UCSD-AML1 (cell line): Measurements from ENCODE around the gene MRPS34.
"Not testable (repeated sequence)": the region's sequence is repeated elsewhere in the genome, so short reads cannot be mapped to it uniquely, and the experiment has no call there.

Source experiments
- DNase-seq: peaks from one replicate; lab custom pipeline; 2025; ENCODE audit not compliant: unreplicated experiment; lab: John Stamatoyannopoulos, UW

Gene MRPS34

DNA sequence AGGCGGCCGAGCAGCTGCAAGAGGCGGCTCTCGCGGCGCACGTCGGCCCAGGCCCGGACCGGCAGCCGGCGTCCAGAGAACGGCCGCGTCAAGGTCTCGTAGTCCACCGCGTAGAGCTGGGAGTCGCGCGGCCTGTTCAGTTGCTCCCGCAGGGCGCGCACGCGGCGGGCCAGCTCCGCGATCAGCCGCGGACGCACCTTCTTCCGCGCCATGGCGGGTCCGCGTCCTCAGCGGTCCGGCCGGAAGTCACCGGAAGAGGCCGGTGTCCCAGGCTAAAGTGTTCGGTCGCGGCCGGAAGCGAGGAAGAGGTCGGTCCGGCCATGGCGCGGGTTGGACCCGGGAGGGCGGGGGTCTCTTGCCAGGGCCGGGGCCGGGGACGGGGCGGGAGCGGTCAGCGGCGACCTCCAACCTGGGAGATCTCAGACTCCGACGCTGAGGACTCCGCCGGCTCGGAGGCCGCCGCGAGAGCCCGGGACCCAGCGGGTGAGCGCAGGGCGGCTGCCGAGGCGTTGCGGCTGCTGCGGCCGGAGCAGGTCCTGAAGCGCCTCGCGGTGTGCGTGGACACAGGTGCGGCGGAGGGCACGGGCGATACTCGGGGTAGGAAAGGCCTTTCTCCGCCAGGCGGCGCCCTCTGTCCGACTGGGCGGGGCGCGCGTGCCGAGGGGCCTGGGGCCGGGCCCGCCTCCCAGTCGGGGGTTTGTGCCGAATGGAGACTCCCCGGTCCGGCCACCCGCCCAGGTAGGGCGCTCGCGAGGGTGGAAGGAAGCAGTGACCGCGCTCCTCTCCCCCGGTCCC lies at the start of gene MRPS34:
Gene MRPS34 (minus strand): TSS at position 227 of the 795 bp plus-strand sequence. CDS start 15 bp downstream, at position 212.
- peak; percentile 85 for DNase-seq

DNA sequence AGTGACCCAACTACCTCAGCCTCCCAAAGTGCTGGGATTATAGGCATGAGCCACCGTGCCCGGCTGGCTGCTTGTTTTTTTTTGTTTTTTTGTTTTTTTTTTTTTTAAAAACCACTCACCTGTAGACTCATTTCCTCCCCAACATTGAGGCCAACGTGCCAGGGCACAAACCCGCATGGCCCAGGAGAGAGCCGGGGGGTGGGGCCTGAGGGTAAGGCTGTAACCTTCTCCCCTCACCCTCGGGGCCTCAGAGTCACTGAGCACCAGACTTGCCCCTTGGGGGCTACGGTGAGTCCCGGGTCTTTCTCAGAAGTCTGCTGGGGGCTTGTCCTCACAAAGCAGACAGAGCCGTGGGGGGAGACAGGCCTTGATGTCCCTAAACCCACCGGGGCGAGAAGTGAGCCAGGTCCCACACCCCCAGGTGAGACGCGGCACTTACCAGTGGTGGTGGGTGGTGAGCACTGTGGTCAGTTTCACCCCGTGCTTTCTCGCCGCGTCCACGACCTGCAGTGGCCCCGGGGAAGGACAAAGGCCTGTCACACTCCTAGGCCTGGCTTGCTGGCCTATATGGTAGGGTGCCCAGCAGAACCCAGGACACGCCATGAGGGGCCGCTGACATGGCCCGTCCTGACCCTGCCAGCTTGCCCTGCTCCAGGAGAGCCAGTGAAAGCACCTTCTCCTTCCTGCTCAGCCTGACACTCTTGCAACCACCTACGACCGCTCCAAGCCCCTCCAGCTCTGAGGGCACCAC lies 49.1 kb upstream of the MRPS34 start:
- DNase-seq = no peak

DNA sequence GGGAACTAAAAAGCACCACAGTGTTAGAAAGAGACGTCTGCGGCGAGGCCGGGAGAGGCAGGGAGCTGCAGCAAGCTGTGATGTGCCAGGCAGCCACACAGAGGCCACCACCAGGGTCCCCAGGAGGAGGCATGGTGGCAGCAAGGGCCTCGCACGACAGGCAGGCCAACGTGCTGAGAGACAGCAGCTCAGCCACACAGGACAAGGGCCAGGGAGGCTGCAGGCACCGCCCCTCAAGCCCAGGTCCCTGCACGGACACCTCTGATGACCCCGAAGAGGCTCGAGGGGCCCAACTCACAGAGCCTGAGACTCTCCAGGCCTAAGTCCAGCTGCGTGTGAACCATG lies 48.0 kb upstream of the MRPS34 start:
- DNase-seq = no peak

DNA sequence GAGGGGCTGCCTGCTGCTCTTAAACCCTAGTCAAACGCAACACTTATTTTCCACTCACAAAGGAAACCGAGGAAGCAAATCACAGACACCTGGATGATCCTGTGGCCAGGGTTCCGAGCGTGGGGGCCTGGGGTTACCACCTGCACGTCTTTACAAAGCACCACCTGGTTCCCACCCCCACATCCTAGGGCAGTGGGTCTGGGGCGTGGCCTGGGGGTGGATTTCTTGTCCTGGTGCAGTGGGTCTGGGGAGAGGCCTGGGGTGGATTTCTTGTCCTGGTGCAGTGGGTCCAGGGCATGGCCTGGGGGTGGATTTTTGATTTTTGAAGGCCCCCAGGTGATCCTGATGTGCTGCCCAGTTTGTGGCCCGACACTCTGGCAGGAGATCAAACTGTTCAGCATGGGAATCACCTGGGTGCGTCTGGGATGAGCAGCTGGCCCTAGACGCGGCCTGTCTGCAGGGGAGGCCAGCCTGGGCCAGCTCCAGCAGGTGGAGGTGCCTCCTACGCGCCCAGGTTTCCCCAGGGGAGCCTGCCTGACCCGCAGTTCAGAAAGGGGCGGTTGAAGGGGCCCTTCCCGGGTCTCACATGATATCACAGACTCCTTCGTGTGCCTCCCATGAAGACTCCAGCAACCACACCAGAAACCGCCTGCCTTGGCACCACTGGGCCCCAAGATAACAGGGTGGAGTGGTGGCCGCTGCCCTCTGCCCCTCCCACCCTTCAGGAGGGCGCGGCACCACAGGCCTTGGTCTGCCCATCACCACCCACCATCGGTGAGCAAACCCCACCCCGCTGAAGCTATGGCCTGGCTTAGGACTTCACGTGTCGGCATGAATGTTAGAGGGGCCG lies 47.4 kb upstream of the MRPS34 start:
- DNase-seq = no peak

DNA sequence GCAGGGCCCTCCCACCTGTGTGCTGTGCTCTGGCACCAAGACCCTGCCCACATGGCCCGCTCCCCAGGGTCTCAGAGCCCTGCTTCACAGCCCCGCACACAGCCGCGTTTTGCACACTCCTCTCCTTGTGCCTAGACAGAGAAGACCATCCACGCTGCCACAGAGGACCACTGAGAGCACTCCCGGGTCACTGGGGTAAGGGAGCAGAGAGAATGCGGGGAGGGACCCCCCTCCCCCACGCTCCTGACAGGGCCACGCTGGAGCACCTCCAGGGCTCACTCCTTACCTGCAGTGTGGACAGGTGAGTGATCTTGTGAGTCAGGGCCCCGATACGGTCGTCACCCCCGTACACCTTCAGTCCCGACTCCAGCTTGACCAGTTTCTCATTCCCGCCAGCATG lies 46.7 kb upstream of the MRPS34 start:
- DNase-seq = no peak

DNA sequence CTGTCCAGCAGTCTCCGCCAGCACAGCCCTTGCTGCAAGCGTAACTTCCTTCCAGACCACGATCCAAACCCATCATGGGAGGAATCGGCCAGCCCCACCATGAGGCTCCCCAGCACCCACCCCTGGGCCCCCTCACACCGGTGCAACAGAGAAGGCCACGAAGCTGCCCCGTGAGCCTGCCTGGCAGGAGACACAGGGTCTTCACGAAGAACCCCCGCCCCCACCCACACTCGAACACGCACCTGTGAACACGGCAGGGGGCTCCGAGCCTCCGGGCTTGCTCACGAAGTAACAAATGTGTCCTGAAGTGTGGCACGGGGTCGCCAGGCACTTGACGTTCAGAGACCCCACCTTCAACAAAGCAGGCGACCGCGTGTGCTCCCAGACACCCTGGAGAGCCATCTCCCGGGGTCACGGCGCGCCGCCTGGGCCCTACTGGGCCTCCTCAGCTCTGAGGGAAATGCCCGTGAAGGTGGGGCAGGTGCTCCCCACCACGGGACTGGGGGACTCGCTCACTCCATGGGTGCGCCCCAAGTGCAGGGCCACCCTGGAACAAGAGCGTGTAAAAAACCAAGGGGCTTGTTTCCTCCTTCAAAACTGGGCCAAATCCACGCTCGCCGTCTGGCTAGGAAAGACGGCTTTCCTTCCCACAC lies 46.1 kb upstream of the MRPS34 start:
- no peak for DNase-seq

DNA sequence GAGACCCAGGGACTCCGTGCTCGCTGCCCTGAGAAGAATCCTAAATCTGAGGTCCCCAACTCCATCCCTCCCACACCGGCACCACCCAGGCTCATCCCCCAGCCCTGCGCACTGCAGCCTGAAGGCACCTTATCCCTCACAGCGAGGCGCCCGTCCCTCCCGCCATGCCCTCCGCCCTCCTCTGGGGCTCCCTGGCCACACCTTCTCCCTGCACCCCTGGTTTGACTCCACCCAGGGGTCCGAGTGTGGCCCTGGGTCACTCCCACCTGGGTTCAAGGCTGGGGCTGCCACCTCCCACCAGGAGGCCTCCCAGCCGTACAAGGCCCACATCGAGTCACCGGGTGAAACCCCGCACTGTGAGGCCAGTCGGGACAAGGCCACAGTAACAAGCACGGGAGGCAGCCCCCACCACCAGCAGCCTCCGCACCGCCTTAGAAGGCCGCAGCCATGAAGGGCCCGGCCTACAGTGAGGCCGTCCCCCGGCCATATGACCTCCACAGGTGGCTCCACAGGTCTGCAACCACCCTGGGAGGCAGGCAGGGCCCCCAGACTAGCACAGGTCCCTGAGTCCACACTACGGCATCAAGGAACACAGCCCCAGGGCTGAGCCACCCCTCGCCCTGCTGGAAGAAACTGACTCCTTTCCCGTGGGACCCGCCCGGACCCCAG lies 45.4 kb upstream of the MRPS34 start:
- DNase-seq = no peak

DNA sequence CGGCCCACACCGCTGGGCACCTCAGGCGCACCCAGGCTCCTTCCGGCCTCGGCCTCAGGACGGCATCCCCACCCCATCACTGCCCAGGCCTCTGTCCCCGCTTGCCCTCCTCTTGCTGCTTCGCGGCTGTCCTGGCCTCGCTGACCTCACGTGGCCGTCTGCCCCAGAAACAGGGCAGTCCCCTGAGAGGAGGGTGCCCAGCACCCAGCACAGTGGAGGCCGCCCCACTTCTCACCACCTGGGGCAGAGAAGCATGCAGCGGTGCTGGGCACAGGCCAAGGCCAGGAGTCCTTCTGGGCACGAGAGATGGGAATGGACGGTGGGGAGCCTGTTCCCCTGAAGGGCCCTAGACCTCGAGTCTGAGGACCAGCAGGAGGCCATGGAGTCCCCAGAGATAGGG lies 44.8 kb upstream of the MRPS34 start:
- DNase-seq = no peak

DNA sequence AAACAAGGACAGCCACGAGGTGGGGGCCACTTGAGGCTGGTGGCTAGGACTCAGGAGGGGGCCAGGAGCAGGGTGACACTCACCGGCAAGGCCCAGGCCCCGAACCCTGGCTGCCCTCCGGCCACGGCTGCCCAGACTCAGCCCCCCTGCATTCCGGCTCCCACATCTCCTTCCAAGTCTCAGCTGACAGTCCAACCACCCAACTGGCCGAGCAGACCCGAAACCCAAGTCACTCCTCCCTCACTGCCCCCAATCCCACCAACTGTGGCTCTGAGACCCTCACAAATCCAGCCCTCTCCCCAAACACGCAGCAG lies 44.3 kb upstream of the MRPS34 start:
- DNase-seq = no peak

DNA sequence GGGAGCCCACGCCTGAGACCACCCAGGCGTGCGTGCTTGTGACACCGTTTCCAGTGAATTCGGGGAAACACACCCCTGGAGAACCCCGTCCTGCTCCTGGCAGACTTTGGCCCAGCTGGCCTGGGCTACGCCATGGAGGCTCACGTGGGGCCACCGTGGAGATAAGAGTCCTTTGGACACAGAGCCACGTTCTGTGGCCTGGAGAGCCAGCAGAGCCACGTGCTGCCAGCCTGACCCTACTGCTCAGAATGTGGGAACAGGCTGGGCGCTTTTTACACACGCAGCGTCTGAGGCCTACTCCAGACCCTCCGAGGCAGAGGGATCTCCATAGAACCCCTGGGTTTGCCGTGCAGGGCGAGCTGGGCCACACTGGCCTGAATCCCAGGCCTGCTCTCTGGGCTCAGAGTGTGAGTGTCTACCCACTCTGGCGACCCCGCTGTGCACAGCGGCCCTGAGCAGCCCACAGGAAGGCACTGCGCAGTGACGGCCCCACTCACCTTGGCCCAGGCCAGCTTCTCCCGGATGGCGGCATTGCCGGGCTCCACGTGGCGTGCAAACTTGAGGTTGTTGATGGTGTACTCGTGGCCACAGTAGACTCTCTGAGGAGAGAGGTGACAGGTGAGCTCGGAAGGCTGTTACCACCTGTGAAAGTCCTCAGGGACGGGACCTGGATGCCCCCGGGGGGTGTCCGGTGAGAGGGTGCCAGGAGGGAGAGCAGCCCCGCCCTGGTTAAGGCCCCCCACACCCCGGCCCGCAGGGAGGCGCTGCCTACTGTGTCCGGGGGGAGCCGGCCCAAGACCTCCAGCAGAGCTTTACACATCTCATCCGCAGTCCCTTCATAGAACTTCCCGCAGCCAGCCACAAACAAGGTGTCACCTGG lies 43.7 kb upstream of the MRPS34 start:
- DNase-seq = no peak

DNA sequence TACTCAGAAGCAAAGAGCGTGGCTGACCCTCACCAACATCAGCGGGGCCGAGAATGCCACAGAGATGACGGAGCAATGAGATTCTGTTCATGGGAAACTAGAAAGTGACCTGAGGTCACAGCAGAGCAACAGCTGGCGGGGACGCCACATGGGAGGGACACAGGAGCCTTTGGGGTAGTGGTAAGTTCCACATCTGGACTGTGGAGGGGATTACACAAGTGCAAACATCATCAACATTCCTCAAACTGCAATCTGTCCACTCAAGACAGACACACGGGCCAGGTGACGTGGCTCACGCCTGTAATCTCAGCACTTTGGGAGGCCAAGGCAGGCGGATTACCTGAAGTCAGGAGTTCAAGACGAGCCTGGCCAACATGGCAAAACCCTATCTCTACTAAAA lies 42.5 kb upstream of the MRPS34 start:
- no peak for DNase-seq

DNA sequence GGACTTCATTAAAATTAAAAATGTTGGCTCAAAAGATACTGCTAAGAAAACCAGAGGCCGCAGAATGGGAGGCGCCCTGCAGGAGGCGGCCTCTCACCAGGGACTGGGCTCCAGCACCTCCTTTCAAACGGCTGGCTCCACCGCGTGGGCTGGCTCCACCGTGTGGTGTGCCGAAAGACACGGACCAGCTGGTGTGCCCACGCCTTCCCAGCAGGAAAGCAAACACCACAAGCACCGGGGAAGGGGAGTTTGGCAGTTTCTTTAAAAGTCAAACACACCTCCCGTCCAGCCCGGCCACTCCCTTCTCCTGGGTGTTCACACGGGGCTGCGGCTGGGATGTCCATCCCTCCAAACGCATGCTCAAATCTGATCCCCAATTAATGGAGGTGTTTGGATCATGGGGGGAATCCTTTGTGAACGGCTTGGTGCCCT lies 39.8 kb upstream of the MRPS34 start:
- peak; percentile 72 for DNase-seq

DNA sequence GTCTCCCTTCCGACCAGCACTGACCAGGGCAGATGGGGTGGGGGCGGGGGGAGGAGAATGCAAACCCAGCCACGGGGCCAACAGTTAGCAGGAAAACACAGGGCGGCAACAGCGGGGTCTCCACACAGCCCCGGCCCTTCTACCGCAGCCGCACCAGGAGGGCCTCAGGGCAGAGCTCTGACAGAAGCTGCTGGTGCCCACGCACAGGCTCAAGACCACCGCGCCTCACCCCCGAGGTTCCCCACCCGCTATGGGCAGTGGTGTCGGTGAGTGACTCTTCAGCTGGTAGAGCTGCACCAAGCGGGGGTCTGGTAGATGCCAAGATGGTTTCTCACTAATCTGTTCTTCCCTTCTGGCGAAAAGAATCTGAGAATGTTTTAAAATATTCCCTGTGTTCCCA lies 37.6 kb upstream of the MRPS34 start:
- DNase-seq = no peak

DNA sequence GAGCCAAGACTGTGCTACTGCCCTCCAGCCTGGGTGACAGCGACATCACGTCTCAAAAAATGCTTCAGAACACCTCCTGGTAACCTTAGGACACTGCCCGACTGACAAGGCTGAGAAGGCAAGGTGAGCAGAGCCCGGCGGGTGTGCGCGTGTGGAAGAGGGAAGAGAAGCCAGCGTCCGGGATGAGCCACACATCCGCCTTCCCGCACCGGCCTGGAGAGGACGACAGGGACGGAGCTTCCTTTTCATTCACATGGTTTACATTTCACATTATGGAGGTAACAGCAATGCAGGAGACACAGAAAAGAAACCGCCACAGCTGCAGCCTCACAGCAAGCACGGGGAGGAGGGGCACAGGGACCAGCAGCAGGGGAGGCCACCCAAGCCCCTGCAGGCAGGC lies 37.2 kb upstream of the MRPS34 start:
- DNase-seq = no peak

DNA sequence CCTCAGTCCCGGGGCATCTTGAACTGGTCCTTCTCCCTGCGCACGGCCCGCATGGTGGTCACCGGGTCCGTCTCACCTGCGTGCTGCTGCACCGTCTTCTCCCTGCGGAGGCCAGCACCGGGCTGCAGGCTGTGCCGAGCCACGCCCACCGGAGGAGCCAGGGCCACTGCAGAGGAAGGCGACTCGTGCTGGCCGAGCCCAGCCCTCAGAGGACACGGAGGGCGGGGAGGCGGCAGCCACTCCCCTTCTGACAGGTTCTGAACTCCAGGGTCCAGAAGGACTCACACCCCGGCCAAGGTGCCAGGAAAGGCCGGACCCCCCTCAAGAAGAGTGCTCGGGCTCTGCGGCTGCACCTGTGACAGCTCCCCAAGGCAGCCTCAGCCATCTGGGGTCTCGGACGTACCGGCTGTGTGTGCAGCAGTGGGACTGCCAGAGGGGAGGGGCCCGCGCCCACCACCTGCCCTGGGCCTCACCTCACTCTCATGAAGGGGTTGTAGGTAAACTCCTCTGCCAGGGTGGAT lies 36.4 kb upstream of the MRPS34 start:
- DNase-seq = no peak

DNA sequence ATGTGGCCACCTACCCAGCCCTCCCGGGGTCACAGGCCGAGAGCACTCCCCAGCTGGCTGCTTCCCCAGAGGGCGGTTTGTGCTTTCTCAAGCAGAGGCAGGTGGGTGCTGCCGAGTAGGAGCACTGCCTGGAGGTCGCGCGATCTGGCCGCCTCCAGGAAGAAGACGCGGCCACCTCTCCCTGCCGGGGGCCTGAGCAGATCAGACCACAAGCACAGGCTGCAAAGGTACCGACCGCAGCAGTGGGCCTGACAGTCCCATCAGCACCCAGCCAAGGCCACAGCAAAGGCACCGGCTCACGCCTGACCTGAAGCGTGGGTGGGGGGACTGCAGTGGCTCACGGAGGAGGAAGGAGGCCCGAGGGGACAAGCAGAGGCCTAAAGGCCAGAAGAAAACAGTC lies 35.8 kb upstream of the MRPS34 start:
- no peak for DNase-seq

DNA sequence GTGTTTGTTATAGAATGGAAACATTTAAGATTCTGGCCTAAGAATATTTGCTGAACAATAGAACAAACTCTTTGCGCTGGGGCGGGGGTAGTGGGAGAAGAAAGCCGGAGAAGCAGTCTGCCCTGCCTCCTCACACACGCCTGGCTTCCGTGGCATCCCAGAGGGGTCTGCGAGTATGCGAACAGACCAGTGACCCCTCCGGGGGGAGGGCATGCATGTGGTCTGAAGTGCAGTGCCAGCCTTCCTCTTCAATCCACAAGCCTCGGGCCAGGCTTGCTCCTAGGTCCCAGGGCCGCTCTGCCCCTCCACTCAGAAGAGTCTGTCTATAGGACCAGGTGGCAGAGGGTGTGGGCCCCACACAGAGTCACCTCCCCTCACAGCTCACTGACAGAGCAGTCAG lies 34.7 kb upstream of the MRPS34 start:
- DNase-seq = no peak

DNA sequence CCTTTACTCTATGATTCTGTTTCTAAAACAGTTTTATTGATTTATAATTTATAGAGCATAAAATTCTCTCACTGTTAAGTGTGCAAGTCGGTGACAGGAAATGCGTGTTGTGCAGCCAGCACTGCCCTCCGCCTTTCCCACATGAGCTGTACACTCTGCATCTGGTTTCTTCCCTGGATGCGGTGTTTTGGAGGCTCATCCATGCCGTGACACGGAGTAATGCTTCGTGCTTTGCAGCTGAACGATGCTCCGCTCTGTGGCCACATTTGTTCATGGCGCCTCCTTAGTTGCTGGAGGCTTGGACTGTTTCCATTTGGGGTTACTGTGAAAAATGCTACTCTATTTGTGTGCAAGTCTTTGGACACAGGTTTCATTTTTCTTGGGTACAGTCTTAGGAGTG lies 27.8 kb upstream of the MRPS34 start:
- no peak for DNase-seq

DNA sequence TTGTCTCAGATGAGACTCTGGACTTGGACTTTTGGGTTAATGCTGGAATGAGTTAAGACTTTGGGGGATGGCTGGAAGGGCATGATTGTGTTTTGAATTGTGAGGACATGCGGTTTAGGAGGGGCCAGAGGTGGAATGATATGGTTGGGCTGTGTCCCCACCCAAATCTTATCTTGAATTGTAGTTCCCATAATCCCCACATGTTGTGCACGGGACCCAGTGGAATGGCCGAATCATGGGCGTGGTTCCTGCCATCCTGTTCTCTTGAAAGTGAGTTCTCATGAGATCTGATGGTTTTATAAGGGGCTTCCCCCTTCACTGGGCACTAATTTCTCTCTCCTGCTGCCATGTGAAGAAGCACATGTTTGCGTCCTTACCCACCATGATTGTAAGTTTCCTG lies 26.3 kb upstream of the MRPS34 start:
- DNase-seq = not testable (repeated sequence)
